K562 (cell line): ENCODE measurements around the gene LACTB. TPM values are rescaled to one million over a fixed set of nuclear protein-coding genes. Genes with fewer than 3 reads are reported as not detected.

Experiments used
- COPS2 ChIP-seq: fragments of 450-650 bp; conservative IDR thresholded peaks from 2 replicates; pipeline ENCODE4 v1.6.1; 2016; ENCODE audit warnings: mild to moderate bottlenecking, moderate library complexity
- CREB3 ChIP-seq: fragments of 450-650 bp; conservative IDR thresholded peaks from 2 replicates; pipeline ENCODE4 v1.6.1; 2016; ENCODE audit warnings: missing genetic modification characterization, low read depth, mild to moderate bottlenecking, missing compliant biosample characterization, moderate library complexity
- FOXA1 ChIP-seq: fragments of 450-650 bp; IDR thresholded peaks from 2 replicates; pipeline ENCODE4 v1.6.1; 2016; ENCODE audit warnings: mild to moderate bottlenecking, borderline replicate concordance
- FOXP1 ChIP-seq: sonication (generic); formaldehyde crosslinking; IDR thresholded peaks from 2 replicates; pipeline ENCODE4 v1.8.0; 2022; ENCODE audit warnings: mild to moderate bottlenecking, missing genetic modification reagents
- FOXP4 ChIP-seq: sonication (generic); formaldehyde crosslinking; IDR thresholded peaks from 2 replicates; pipeline ENCODE4 v1.8.0; 2022; ENCODE audit warnings: mild to moderate bottlenecking, missing genetic modification reagents, borderline replicate concordance
- HSF4 ChIP-seq: fragments of 250-450 bp; sonication (Bioruptor Pico); IDR thresholded peaks from 2 replicates; pipeline ENCODE4 v2.1.2; 2022; ENCODE audit warnings: mild to moderate bottlenecking, moderate library complexity, borderline replicate concordance
- MLLT1 ChIP-seq, 2 experiments: fragments of 450-650 bp; IDR thresholded peaks; 2 replicates each; pipeline ENCODE4 v1.6.1; 2016
- NFIX ChIP-seq: fragments of 250-450 bp; sonication (Bioruptor Pico); IDR thresholded peaks from 2 replicates; pipeline ENCODE4 v1.4.0; 2020; ENCODE audit warnings: low read depth, mild to moderate bottlenecking, moderate library complexity
- RBM15 ChIP-seq: fragments of 200-400 bp; formaldehyde crosslinking; IDR thresholded peaks from 2 replicates; pipeline ENCODE4 v1.6.1; 2018; ENCODE audit warnings: mild to moderate bottlenecking, low read length, moderate library complexity; ENCODE audit not compliant: insufficient read depth
- RNF219 ChIP-seq: fragments of 250-450 bp; sonication (Bioruptor Pico); IDR thresholded peaks from 2 replicates; pipeline ENCODE4 v1.5.0; 2022; ENCODE audit warnings: mild to moderate bottlenecking
- SNAPC5 ChIP-seq: fragments of 250-450 bp; sonication (Bioruptor Pico); IDR thresholded peaks from 2 replicates; pipeline ENCODE4 v1.8.0; 2021; ENCODE audit warnings: moderate library complexity, mild to moderate bottlenecking, inconsistent platforms
- SUPT5H ChIP-seq: fragments of 450-650 bp; IDR thresholded peaks from 2 replicates; pipeline ENCODE4 v1.6.1; 2016
- TAL1 ChIP-seq: fragments of 450-650 bp; IDR thresholded peaks from 2 replicates; pipeline ENCODE4 v1.6.1; 2016; ENCODE audit warnings: mild to moderate bottlenecking
- TBP ChIP-seq: optimal IDR thresholded peaks from 2 replicates; pipeline ENCODE3; 2011; ENCODE audit warnings: low read depth, low read length, improper control_type of control experiment
- TCF3 ChIP-seq: sonication (generic); formaldehyde crosslinking; IDR thresholded peaks from 2 replicates; pipeline ENCODE4 v1.4.0; 2020; ENCODE audit warnings: mild to moderate bottlenecking, missing genetic modification reagents
- XRCC3 ChIP-seq: fragments of 450-650 bp; IDR thresholded peaks from 2 replicates; pipeline ENCODE4 v1.6.1; 2017; ENCODE audit warnings: mild to moderate bottlenecking, moderate library complexity
- ZBTB2 ChIP-seq: fragments of 450-650 bp; IDR thresholded peaks from 2 replicates; pipeline ENCODE4 v1.6.1; 2016; ENCODE audit warnings: antibody characterized with exemption
- ZNF121 ChIP-seq: sonication (generic); formaldehyde crosslinking; conservative IDR thresholded peaks from 2 replicates; pipeline ENCODE4 v1.8.0; 2022; ENCODE audit warnings: missing genetic modification reagents
- ZNF134 ChIP-seq: fragments of 250-450 bp; sonication (Bioruptor Pico); conservative IDR thresholded peaks from 2 replicates; pipeline ENCODE4 v1.4.0; 2020
- ZNF444 ChIP-seq: fragments of 250-450 bp; sonication (Bioruptor Pico); IDR thresholded peaks from 2 replicates; pipeline ENCODE4 v1.4.0; 2020; ENCODE audit warnings: mild to moderate bottlenecking, moderate library complexity
- ZNF707 ChIP-seq: fragments of 250-450 bp; sonication (Bioruptor Pico); conservative IDR thresholded peaks from 2 replicates; pipeline ENCODE4 v1.8.0; 2022; ENCODE audit warnings: inconsistent platforms, mild to moderate bottlenecking, moderate library complexity
- polyA plus RNA-seq, 8 experiments: library from polyadenylated mRNA; depleted of rRNA in 4 of 8; stranded (reverse) in 5 of 8; unstranded in 3 of 8; fragments of >200 nt; fragmentation: Nextera tagmentation in 2 of 8; fragmentation: Illumina TruSeq in 1 of 8; extraction: Ambion mirVana in 2 of 8; extraction: Trizol in 1 of 8; gene quantifications; 2 replicates each; pipeline versions ENCODE4 v1.2.1 to v1.2.3, GENCODE V29; 2011 to 2014; ENCODE audit warnings: inconsistent platforms in 1 of 8, missing spikeins in 1 of 8
- total RNA-seq, 7 experiments: library from RNA; depleted of rRNA in 6 of 7; stranded (reverse); fragments of >200 nt in 6 of 7; fragmentation: Illumina TruSeq in 2 of 7; extraction: Trizol in 2 of 7; gene quantifications; 2 replicates each; pipeline versions ENCODE4 v1.2.1 to v1.2.3, GENCODE V29; 2011 to 2021; ENCODE audit warnings: low replicate concordance in 1 of 7

LACTB gene
- total and polyA plus RNA-seq, 9 of the 15 experiments (the other 6 are each of a cell fraction or from before 2014, with no cell fraction given), result 3.1 to 15.5 (median 9.8) TPM

- TF ChIP-seq MLLT1 (IDR thresholded peaks at IDR 0.05) (peak; percentile 15 to 74; a peak in 2 of 4 replicates), ZNF707 (CRISPR knock-in tag) (no peak), ZBTB2 (peak; percentile 84), CREB3 (tag) (no peak), SNAPC5 (CRISPR knock-in tag) (no peak), RNF219 (CRISPR knock-in tag) (no peak), XRCC3 (no peak), ZNF134 (CRISPR knock-in tag) (no peak), RBM15 (no peak), FOXP1 (CRISPR knock-in tag) (no peak), COPS2 (no peak), TAL1 (peak; percentile 8; the same call in 1 of the 2 replicates), FOXP4 (CRISPR knock-in tag) (no peak), NFIX (no peak), ZNF444 (CRISPR knock-in tag) (no peak), HSF4 (CRISPR knock-in tag) (no peak; the same call in 1 of the 2 replicates), FOXA1 (no peak), SUPT5H (peak; percentile 94), TCF3 (no peak), ZNF121 (no peak), TBP (peak; percentile 82)
These were observed 35.6 kb downstream of the LACTB start, which contains the start of gene RPS27L (continued) for GRCh38 chr15:63157118-63157843.
